Lower leg skin (tissue), 4 donors: ENCODE measurements around the gene PARD6B. TPM values are rescaled to one million over a fixed set of nuclear protein-coding genes. Genes with fewer than 3 reads are reported as not detected.
"Not testable (repeated sequence)": the region's sequence is repeated elsewhere in the genome, so short reads cannot be mapped to it uniquely, and the experiment has no call there.

Source experiments
- DNase-seq, 2 donors: peaks; one replicate each; pipeline ENCODE4 v3.0.0-alpha.2; 2019; ENCODE audit warnings: low spot score in 2 of 2
- H3K4me3 ChIP-seq: fragments of 200-600 bp; sonication (generic); 2 replicates; pipeline ENCODE4 v1.5.1; 2017; ENCODE audit warnings: mild to moderate bottlenecking, low read depth; ENCODE audit not compliant: poor library complexity, severe bottlenecking
- CTCF ChIP-seq, 3 donors: fragments of 450-650 bp; IDR thresholded peaks; one replicate each; pipeline ENCODE4 v1.5.1; 2016; ENCODE audit warnings: antibody characterized with exemption in 3 of 3, mild to moderate bottlenecking in 3 of 3, moderate library complexity in 2 of 3
- POLR2A ChIP-seq, 2 donors: fragments of 450-650 bp; IDR thresholded peaks; one replicate each; pipeline ENCODE4 v1.6.1; 2016 to 2017; ENCODE audit warnings: antibody characterized with exemption in 2 of 2, mild to moderate bottlenecking in 1 of 2, moderate library complexity in 1 of 2
- WGBS, 2 donors: methylation state at CpG; one replicate each; pipeline ENCODE4 v1.1.5; 2018; 5-methylcytosine and 5-hydroxymethylcytosine counted together
- intact Hi-C: fragments of 100-400 bp; cut with DNase I; formaldehyde crosslinking; loops from one replicate; pipeline ENCODE4 v1.15.0; 2023; ENCODE audit warnings: low total_unique reads
- total RNA-seq, 4 donors: library from RNA; depleted of rRNA; stranded (reverse); fragments of >200 nt; gene quantifications; one replicate each; pipeline ENCODE4 v1.1.0, GENCODE V29; 2016

The PARD6B gene
- total RNA-seq, 4 donors from 2014 or later = 10.5 to 11.8 (median 10.9) TPM

DNA sequence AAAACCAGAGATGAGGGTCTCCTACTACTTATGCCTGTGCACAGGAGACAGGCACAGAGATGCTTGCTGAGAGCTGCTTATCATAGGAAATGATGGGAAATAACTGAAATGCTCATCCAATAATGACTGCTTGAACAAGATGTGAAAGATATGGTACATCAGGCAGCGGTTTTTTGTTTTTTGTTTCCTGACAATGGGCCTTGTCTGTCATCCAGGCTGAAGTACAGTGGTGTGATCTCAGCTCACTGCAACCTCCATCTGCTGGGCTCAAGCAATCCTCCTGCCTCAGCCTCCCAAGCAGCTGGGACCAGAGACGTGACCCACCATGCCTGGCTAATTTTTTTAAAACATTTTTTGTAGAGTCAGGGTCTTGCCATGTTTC, 38.8 kb upstream of the PARD6B start:
- WGBS, 2 donors = 73 to 80% methylated on average over 2 of the region's 2 CpGs
- TF ChIP-seq POLR2A (IDR thresholded peaks at IDR 0.05) (no peak), CTCF (IDR thresholded peaks at IDR 0.05) (no peak)

GRCh38 chr20:50693001-50693400, 38.4 kb upstream of the PARD6B start:
- no peak for TF ChIP-seq POLR2A (IDR thresholded peaks at IDR 0.05)
- no peak for TF ChIP-seq CTCF (IDR thresholded peaks at IDR 0.05)
- WGBS, 2 donors = 93 to 95% methylated on average over 1 of the region's 1 CpG
- intact Hi-C loops = no loop called here
- H3K4me3 ChIP-seq = no peak overlapping the region
- no peak for DNase-seq

More for the DNA sequence above, 38.8 kb upstream of the PARD6B start:
- no peak for DNase-seq
- intact Hi-C loops = no loop called here
- H3K4me3 ChIP-seq = no peak overlapping the region

GRCh38 chr20:50694379-50695134, 36.8 kb upstream of the PARD6B start:
- no peak for DNase-seq
- TF ChIP-seq CTCF (IDR thresholded peaks at IDR 0.05) (no peak), POLR2A (IDR thresholded peaks at IDR 0.05) (no peak)
- intact Hi-C loops = no loop called here
- H3K4me3 ChIP-seq = no peak overlapping the region
- WGBS, 2 donors = 73 to 80% methylated on average over 9 of the region's 9 CpGs

DNA sequence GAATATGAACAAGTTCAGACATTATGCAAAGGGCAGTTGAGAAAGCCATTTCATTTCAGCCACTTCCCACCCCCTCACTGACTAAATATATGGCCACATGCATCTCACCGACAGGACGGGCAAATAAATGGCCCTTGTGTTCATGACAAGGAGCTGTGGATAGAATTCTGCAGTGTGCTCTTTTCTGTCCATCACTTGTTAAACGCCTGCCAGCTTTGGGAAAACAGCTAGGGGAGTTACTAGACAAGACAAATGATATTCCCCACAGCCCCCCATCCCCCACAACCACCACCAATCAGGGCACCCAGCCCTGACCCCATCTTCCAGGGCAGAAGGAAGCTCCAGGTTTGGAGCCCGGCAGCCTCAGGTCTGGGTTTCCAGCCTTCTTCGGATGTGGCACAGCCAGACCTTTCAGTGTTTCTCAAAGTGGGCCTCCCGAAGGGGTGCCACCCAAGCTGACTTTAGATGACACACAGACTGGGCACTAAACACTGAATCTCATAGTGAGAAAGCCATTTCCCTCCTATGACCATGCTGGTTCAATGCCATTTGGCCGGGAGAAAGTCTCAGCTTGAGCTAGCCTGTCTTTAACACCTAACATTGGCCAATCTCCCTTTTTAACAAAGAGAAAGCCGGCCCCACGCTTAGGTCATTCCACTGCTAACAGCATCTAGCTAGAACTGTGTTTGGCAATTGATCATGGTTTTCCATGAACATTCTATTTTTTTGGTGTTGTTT, 36.1 kb upstream of the PARD6B start:
- DNase-seq = peak in 1 of 2 donors; percentile 33
- no peak for TF ChIP-seq POLR2A (IDR thresholded peaks at IDR 0.05)
- TF ChIP-seq CTCF (IDR thresholded peaks at IDR 0.05) = no peak
- intact Hi-C loops = no loop called here
- no peak overlapping the region for H3K4me3 ChIP-seq
- 65 to 77% methylated on average over 9 of the region's 9 CpGs for WGBS, 2 donors

DNA sequence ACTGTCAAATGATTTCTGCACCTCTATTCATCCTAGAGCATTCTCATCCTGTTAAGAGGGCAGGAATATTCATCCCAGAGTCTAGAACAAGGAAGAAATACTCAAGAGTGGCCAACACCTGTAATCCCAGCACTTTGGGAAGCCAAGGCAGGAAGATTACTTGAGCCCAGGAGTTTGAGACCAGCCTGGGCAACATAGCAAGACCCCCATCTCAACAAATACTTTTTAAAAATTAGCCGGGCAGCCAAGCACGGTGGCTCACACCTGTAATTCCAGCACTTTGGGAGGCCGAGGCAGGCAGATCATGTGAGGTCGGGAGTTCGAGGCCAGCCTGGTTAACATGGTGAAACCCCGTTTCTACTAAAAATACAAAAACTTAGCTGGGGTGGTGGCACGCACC, 33.1 kb upstream of the PARD6B start:
- DNase-seq, H3K4me3 ChIP-seq, intact Hi-C loops: not testable (repeated sequence)
- 94 to 95% methylated on average over 7 of the region's 7 CpGs for WGBS, 2 donors

DNA sequence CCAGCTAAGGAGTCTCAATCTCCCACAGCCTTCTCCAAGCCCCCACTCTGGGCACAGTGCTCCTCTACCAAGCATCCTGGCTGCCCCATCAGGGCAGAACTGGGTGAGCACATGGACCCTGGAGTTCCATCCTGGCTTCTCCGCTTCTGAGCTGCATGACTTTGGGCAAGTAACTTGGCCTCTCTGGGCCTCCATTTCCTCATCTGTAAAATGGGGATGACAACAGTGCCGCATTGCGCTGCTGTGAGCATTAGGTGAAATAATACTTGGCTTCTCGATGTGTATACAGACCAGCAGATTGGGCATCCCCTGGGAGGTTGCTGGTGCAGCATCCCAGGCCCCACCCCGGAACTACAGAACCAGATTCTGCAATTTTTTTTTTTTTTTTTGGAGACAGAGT, 31.7 kb upstream of the PARD6B start:
- no peak for DNase-seq
- TF ChIP-seq POLR2A (IDR thresholded peaks at IDR 0.05) = no peak
- intact Hi-C loops = no loop called here
- no peak overlapping the region for H3K4me3 ChIP-seq
- 89 to 90% methylated on average over 5 of the region's 5 CpGs for WGBS, 2 donors
